22Rv1 (cell line): ENCODE results near the gene PAAF1.

ENCODE experiments used
- CTCF ChIP-seq: fragments of 450-650 bp; IDR thresholded peaks from 2 replicates; pipeline ENCODE4 v1.5.1; 2017; ENCODE audit warnings: mild to moderate bottlenecking
- ZFX ChIP-seq: fragments of 450-650 bp; IDR thresholded peaks from 2 replicates; pipeline ENCODE4 v1.6.1; 2017; ENCODE audit warnings: antibody characterized with exemption, borderline replicate concordance

GRCh38 chr11:73914284-73914683 lies 37.5 kb downstream of the PAAF1 start:
- no peak for TF ChIP-seq CTCF
- no peak for TF ChIP-seq ZFX
